Endodermal cell (in vitro differentiated cells): ENCODE results near the gene IL10RB. TPM values are rescaled to one million over a fixed set of nuclear protein-coding genes. Genes with fewer than 3 reads are reported as not detected.
A peak's percentile ranks its signal among the peaks of the same experiment; 100 is the strongest.

Experiments used
- DNase-seq: peaks from one replicate; pipeline ENCODE4 v3.0.0-alpha.2; 2017
- H3K27ac ChIP-seq: 2 replicates; pipeline ENCODE4 v1.5.1; 2013; ENCODE audit warnings: mild to moderate bottlenecking, low read depth, low read length, moderate library complexity
- H3K27me3 ChIP-seq: 2 replicates; pipeline ENCODE4 v1.6.1; 2013; ENCODE audit warnings: mild to moderate bottlenecking, low read length, moderate library complexity; ENCODE audit not compliant: insufficient read depth, control insufficient read depth, poor library complexity, severe bottlenecking
- H3K36me3 ChIP-seq: 2 replicates; pipeline ENCODE4 v1.7.0; 2013; ENCODE audit warnings: mild to moderate bottlenecking, low read length, moderate library complexity; ENCODE audit not compliant: control insufficient read depth, insufficient read depth
- H3K4me1 ChIP-seq: one replicate; pipeline ENCODE4 v1.7.0; 2013; ENCODE audit warnings: low read length; ENCODE audit not compliant: control insufficient read depth, insufficient read depth
- H3K4me3 ChIP-seq: 2 replicates; pipeline ENCODE4 v1.5.1; 2013; ENCODE audit warnings: mild to moderate bottlenecking, low read length, moderate library complexity
- H3K9ac ChIP-seq: 2 replicates; pipeline ENCODE4 v1.6.1; 2013; ENCODE audit warnings: mild to moderate bottlenecking, low read length, moderate library complexity; ENCODE audit not compliant: poor library complexity, severe bottlenecking; ENCODE audit errors: extremely low read depth
- H3K9me3 ChIP-seq: 2 replicates; pipeline ENCODE4 v1.6.1; 2013; ENCODE audit warnings: mild to moderate bottlenecking, low read length, moderate library complexity; ENCODE audit not compliant: control insufficient read depth
- H3K27ac Mint-ChIP-seq: 2 replicates; pipeline ENCODE4 v1.8.0; 2020; ENCODE audit warnings: mixed read lengths
- H3K27me3 Mint-ChIP-seq: 2 replicates; pipeline ENCODE4 v1.8.0; 2021; ENCODE audit warnings: mild to moderate bottlenecking, mixed read lengths; ENCODE audit not compliant: insufficient read depth
- H3K36me3 Mint-ChIP-seq: 2 replicates; pipeline ENCODE4 v1.8.0; 2020; ENCODE audit warnings: low read depth, mixed read lengths
- H3K4me1 Mint-ChIP-seq: 2 replicates; pipeline ENCODE4 v1.8.0; 2020; ENCODE audit warnings: mixed read lengths
- H3K4me3 Mint-ChIP-seq: 2 replicates; pipeline ENCODE4 v1.8.0; 2020; ENCODE audit warnings: mild to moderate bottlenecking, moderate library complexity, mixed read lengths
- H3K9me3 Mint-ChIP-seq: 2 replicates; pipeline ENCODE4 v1.8.0; 2020; ENCODE audit warnings: mild to moderate bottlenecking, mixed read lengths
- WGBS, 2 experiments: methylation state at CpG; one replicate each; pipeline versions ENCODE4 v1.1.5 to v1.1.7; 2013; ENCODE audit warnings: missing lambda C conversion rate in 2 of 2, mixed read lengths in 1 of 2; ENCODE audit not compliant: insufficient coverage in 1 of 2, insufficient read length in 1 of 2; 5-methylcytosine and 5-hydroxymethylcytosine counted together
- total RNA-seq, 2 donors: library from RNA; stranded (reverse); fragmentation: NEBNext Ultra II Directional in 1 of 2; extraction: Animal tissue kit (Norgen Biotek cat#: 25700) in 1 of 2; gene quantifications; 2 replicates in 1 of 2; 3 replicates in 1 of 2; pipeline ENCODE4 v1.2.1, GENCODE V29; 2021
- TF ChIP-seq, protein P1 (sequence below): fragments of 200-600 bp; sonication (generic); conservative IDR thresholded peaks from 2 replicates; pipeline ENCODE4 v1.5.0; 2021; ENCODE audit warnings: antibody characterized with exemption, mild to moderate bottlenecking

The IL10RB gene
- total RNA-seq, 2 donors from 2014 or later, result 4.1 to 5.3 TPM

DNA sequence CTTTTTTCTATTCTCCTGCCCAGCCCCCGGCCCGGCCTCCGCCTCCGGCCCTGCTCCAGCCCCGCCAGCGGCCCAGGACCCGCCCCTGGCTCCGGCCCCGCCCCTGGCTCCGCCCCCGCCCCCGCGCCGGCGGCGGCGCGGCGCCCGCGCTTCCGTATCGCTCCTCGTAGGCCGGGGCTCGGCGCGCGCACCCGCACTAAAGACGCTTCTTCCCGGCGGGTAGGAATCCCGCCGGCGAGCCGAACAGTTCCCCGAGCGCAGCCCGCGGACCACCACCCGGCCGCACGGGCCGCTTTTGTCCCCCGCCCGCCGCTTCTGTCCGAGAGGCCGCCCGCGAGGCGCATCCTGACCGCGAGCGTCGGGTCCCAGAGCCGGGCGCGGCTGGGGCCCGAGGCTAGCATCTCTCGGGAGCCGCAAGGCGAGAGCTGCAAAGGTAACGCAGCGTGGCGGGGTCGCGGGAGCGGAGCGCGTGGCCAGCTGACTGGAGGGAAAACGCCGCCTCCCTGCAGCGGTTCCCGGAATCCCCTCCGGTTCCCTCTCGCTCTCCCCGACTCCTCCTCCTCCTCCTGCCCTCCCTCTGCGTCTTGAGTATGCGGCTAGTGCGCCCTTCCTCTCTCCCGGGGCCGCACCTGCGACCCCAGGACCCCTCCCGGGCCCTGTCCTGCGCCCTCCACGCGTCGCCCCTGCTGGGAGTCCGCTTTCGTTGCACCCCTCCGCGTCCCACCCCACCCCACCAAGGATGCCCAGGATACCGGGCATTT is 36.2 kb upstream of the IL10RB start, which contains the start of gene IFNAR2:
Gene IFNAR2 (plus strand): TSS at position 155 of the 761 bp plus-strand sequence. CDS start 11,985 bp downstream, outside the sequence.
- H3K4me1 Mint-ChIP-seq, result peaks cover 30% of the 10 kb centered on the region
- Histone ChIP-seq H3K9ac (peak within 1 kb of the TSS; percentile 58), H3K36me3 (no peaks in the 10 kb centered on the region), H3K27ac (peak within 1 kb of the TSS; percentile 78), H3K9me3 (peaks cover 7% of the 10 kb centered on the region), H3K27me3 (no peaks in the 10 kb centered on the region), H3K4me1 (peaks cover 7% of the 10 kb centered on the region), H3K4me3 (peak within 1 kb of the TSS; percentile 90)
- peak; percentile 94 for DNase-seq
- no peaks in the 10 kb centered on the region for H3K9me3 Mint-ChIP-seq
- H3K27ac Mint-ChIP-seq, result peak within 1 kb of the TSS; percentile 80
- 0 to 1% methylated on average over 17 to 95 of the region's 95 CpGs for WGBS, 2 experiments
- H3K36me3 Mint-ChIP-seq, result peaks cover 6% of the 10 kb centered on the region
- H3K27me3 Mint-ChIP-seq, result peaks cover 2% of the 10 kb centered on the region
- peak within 1 kb of the TSS; percentile 82 for H3K4me3 Mint-ChIP-seq
- TF ChIP-seq, protein P1, sequence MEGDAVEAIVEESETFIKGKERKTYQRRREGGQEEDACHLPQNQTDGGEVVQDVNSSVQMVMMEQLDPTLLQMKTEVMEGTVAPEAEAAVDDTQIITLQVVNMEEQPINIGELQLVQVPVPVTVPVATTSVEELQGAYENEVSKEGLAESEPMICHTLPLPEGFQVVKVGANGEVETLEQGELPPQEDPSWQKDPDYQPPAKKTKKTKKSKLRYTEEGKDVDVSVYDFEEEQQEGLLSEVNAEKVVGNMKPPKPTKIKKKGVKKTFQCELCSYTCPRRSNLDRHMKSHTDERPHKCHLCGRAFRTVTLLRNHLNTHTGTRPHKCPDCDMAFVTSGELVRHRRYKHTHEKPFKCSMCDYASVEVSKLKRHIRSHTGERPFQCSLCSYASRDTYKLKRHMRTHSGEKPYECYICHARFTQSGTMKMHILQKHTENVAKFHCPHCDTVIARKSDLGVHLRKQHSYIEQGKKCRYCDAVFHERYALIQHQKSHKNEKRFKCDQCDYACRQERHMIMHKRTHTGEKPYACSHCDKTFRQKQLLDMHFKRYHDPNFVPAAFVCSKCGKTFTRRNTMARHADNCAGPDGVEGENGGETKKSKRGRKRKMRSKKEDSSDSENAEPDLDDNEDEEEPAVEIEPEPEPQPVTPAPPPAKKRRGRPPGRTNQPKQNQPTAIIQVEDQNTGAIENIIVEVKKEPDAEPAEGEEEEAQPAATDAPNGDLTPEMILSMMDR, result no peak

DNA sequence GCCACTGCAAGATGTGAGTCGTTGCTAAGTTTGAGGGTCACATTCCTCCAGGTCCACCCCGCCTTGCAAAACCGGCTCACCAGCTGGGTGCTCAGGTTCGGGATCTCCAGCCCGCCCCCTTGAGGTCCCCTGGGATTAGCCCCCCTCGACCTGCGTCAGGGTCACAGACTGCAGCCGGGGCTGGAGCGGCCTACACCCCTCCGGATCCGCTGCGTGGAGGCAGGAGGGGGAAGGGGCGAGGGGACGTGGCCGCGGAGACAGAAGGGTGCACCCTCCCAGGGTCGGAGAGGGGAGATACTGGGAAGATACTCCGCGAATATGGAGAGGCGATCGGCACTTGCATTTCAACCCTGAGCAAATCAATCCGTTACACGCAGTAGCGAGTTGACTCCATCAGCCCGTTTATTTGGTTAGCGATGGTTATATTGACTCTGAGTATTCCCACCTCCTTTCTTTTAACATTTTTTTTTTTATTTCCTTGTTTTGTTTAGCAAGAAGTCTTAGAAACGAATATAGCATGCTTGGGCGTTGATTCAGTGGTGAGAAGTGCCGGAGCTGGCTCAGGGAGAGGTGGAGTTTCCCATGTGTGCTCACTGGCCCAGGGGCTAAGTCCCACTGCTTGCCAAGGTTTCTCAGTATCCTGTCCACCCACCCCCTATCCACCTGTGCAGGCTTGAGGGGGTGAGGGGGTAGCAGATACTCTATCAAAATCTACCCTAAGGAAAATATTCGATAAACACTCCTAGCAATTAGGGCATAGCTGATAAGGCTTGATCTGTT is 35.4 kb upstream of the IL10RB start:
- Histone ChIP-seq H3K36me3 (no peaks in the 10 kb centered on the region), H3K27me3 (no peaks in the 10 kb centered on the region), H3K4me3 (peak overlapping the region; percentile 90), H3K9ac (peak overlapping the region; percentile 58), H3K27ac (peak overlapping the region; percentile 78), H3K4me1 (peaks cover 7% of the 10 kb centered on the region), H3K9me3 (peaks cover 6% of the 10 kb centered on the region)
- peaks cover 6% of the 10 kb centered on the region for H3K36me3 Mint-ChIP-seq
- H3K27me3 Mint-ChIP-seq, result peaks cover 2% of the 10 kb centered on the region
- H3K4me1 Mint-ChIP-seq, result peaks cover 30% of the 10 kb centered on the region
- no peaks in the 10 kb centered on the region for H3K9me3 Mint-ChIP-seq
- H3K27ac Mint-ChIP-seq, result peak overlapping the region; percentile 80
- TF ChIP-seq, protein P1, result peak; percentile 29
- H3K4me3 Mint-ChIP-seq, result peak overlapping the region; percentile 82
- WGBS, 2 experiments, result 5 to 7% methylated on average over 15 to 30 of the region's 30 CpGs
- DNase-seq, result peak; percentile 86

DNA sequence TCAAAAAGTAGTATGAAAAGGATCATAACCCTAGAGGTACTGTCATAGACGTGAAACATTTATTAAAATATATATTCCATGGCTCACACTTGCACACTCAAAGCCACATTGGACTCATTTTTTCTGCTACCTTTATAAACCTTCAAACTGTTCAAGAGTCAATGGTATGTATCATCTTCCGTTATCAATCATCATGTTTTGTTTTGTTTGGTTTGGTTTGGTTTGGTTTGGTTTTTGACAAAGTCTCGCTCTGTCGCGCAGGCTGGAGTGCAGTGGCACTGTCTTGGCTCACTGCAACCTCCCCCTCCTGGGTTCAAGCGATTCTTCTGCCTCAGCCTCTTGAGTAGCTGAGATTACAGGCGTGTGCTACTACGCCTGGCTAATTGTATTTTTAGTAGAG is 34.6 kb upstream of the IL10RB start:
- Histone ChIP-seq H3K4me1 (peaks cover 7% of the 10 kb centered on the region), H3K4me3 (peak overlapping the region; percentile 90), H3K9ac (no peak overlapping the region), H3K9me3 (no peaks in the 10 kb centered on the region), H3K27ac (no peak overlapping the region), H3K36me3 (no peaks in the 10 kb centered on the region), H3K27me3 (no peaks in the 10 kb centered on the region)
- peaks cover 30% of the 10 kb centered on the region for H3K4me1 Mint-ChIP-seq
- DNase-seq, result no peak
- H3K27me3 Mint-ChIP-seq, result peaks cover 2% of the 10 kb centered on the region
- H3K27ac Mint-ChIP-seq, result no peak overlapping the region
- H3K4me3 Mint-ChIP-seq, result peak overlapping the region; percentile 82
- TF ChIP-seq, protein P1, result no peak
- peaks cover 9% of the 10 kb centered on the region for H3K36me3 Mint-ChIP-seq
- no peaks in the 10 kb centered on the region for H3K9me3 Mint-ChIP-seq
- 93 to 97% methylated on average over 6 to 8 of the region's 8 CpGs for WGBS, 2 experiments
